ENCODE results near the gene THSD7A.

Gene THSD7A

DNA sequence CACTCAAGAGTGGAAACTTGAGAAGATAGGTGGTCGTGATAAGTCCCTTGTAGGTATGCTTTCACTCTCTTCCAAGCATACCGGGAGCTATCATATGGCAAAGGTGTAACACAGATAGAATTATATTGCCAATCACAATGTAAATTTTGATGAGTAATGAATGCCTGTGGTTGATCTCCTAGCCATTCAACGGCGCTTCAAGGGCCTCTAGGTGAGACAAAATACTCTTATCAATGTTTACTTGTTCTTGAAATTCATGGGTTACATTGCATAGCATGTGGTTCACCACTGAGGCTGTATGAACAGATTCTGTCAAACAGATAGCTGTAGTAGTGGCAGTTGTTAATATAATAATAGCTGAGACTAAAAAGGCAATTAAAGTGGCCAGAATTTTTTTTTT lies 82.4 kb downstream of the THSD7A start:
- peak; percentile 82 for DNase-seq (ENCODE audit: low read depth)

DNA sequence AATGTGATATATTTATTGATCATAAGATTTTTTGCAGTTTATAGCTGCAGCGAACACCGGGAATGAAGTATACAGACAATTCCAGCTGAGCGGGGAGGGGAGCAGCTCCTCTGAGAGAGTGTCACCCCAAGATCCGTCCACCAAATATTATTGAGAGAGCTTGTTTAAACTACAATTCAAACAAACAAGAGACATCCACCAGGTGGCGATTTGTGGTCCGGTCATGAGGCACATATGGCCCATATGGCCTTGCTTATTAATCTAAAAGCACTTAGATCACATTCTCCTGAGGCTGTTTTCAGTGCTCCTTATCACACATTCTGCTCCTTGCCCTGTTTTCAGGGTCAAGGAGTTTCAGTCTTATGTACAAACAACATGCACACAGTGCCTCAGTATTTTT lies 83.1 kb downstream of the THSD7A start:
- DNase-seq (ENCODE audit: low read depth) = no peak

DNA sequence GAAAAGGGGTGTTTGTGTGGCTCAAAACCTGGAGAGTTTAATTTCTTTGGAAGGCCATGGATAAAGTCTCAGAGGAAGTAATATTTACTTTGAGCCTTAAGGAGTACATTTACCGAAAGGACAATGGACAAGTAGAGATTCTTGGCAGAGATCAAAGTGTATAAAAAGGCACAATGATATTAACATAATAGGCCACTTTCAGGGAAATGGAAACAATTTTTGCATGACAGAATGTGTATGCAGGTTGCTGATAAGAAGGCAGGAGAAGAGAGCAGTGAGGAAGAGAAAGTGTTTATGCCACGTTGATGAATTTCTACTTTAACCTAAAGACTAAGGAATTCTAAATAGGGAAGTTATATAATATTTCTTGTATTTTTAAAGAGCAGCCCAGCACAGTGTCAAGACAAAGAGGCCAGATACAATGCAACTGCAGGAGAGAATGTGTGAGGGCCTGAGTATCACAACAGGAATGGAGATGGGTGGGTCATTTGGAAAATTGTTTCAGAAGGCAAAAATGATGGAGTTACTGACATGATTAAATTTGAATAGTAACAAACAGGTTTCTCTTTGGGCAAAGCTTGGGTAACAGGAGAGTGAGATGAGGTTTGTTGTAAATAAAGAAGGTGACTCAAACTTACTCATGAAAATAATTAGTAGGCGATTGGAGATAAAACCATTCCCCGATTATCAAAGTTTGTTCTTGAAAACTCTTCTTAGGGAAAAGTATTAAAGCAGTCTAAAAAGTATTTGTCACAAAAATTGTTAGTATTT lies 84.1 kb downstream of the THSD7A start:
- no peak for DNase-seq (ENCODE audit: low read depth)

- DNase-seq (ENCODE audit: low read depth) = no peak
Observed at GRCh38 chr7:11746591-11746990, 85.4 kb downstream of the THSD7A start.

DNA sequence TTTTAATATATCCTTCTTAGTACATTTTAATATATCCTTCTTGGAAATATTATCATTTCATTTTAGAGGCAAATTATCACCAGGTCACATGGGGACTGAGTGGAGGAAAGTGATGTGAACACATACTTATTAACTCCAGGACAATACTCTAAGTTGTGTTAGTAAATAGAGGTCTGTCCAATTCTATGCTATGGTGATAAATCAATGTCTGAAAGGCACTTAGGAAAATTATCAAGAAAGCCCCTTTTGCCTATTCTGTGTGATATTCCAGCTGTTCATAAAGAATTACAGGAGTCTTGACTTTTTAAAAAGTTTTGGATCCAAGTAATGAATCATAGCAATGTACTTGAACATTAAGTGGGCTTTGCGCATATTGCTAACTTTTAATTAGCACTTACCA lies 88.5 kb downstream of the THSD7A start:
- DNase-seq (ENCODE audit: low read depth) = no peak

DNA sequence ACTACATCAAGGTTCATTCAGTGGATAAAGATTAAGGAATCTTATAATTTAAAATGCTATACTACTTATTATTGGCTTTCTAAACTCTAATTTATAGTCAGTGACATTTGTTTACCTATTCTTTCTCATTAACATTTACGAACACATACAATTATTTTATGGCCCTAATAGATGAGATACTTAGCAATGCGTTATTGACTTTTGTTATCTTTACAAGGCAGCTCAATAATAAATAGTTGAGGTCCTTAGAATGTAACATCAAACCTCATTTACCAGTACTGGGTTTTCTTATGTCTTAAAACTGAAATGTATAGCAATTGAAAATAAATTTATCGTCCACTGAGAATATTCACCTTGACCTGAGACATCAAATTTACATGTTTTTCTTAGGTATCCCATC lies 89.0 kb downstream of the THSD7A start:
- no peak for DNase-seq (ENCODE audit: low read depth)

GRCh38 chr7:11742496-11742895 lies 89.5 kb downstream of the THSD7A start:
- peak; percentile 81 for DNase-seq (ENCODE audit: low read depth)

DNA sequence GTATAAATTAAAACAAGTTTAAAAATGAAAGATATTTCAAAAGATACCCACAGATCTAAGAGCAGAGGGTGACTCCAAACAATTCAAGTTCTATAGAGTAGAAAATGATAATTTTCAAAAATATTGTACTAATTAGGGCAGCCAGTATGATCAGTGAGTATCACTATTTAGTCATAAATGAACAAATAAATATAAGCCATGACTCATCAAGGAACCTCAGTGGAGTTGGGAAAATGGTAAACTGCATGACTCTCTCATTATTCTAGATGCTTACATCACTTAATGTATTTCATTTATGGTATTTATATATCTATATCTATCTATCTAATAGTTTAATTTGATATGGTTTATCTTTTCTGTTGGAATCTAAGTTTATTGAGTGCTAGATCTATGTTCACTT lies 94.3 kb downstream of the THSD7A start:
- DNase-seq (ENCODE audit: low read depth) = peak; percentile 10

GRCh38 chr7:11732207-11732606 lies 99.8 kb downstream of the THSD7A start:
- DNase-seq (ENCODE audit: low read depth) = no peak

DNA sequence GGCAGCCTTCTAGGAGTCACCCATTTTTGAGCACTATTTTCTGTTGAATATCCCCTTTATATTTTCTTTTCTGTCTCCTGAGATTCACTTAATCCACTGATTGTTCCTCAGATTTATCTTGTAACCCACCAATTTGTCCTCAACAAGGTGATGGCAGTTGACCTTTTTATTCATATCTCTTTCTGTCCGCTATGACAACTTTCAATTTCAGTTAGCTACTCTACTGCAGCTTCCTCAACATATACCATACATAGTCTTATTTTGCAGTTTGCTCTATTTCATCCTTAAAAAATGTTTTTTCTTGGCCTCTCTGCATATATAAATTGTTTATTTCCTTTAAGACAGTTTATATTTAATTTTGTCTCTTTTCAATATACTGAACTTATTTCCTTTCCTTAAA lies 101.3 kb downstream of the THSD7A start:
- no peak for DNase-seq (ENCODE audit: low read depth)

GRCh38 chr7:11727864-11728263 lies 104.1 kb downstream of the THSD7A start:
- no peak for DNase-seq (ENCODE audit: low read depth)

- no peak for DNase-seq (ENCODE audit: low read depth)
Observed at GRCh38 chr7:11726794-11727155, 105.2 kb downstream of the THSD7A start.

GRCh38 chr7:11726001-11726793 lies 105.8 kb downstream of the THSD7A start:
- no peak for DNase-seq (ENCODE audit: low read depth)

GRCh38 chr7:11716185-11716584 lies 115.8 kb downstream of the THSD7A start:
- DNase-seq (ENCODE audit: low read depth) = peak; percentile 83

GRCh38 chr7:11714676-11715075 lies 117.3 kb downstream of the THSD7A start:
- no peak for DNase-seq (ENCODE audit: low read depth)

- no peak for DNase-seq (ENCODE audit: low read depth)
Observed at GRCh38 chr7:11714205-11714604, 117.8 kb downstream of the THSD7A start.

- no peak for DNase-seq (ENCODE audit: low read depth)
Observed at GRCh38 chr7:11713352-11713751, 118.6 kb downstream of the THSD7A start.

DNA sequence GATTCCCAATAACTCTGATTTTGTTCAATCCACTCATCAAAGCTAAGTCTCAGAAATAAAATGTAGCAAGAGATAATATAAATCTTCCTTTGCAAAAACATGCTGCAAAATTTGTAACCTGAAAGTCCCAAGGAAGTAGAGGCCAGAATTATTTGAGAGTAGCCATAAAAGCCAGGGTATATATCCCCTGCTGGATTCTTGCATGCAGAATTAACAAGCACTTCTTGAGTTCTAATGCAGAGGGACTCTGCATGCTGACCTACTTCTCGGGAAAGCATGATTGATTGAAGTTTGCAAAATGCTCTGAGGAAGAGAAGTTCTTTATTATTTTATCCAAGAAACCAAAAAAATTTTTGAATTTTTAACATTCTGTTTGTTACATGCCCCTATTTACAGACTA lies 121.6 kb downstream of the THSD7A start:
- DNase-seq (ENCODE audit: low read depth) = no peak

DNA sequence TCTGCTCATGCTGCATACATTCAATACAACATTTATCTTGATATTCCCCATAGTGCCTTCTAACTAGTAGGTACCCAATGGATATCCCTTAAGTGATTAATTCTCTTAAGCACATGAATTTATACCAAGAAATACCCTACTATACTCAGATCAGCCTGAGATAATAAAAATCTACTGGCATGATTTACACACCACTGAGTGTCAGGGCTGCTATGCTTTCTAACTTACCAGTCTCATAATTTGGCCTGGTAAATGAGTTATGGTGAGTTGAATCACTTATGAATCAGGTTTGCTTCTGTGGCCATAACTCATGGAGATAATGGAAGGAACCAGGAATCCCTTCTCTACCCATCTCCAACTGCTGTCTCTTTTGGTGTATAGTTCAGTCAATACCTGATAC lies 122.8 kb downstream of the THSD7A start:
- peak; percentile 68 for DNase-seq (ENCODE audit: low read depth)

DNA sequence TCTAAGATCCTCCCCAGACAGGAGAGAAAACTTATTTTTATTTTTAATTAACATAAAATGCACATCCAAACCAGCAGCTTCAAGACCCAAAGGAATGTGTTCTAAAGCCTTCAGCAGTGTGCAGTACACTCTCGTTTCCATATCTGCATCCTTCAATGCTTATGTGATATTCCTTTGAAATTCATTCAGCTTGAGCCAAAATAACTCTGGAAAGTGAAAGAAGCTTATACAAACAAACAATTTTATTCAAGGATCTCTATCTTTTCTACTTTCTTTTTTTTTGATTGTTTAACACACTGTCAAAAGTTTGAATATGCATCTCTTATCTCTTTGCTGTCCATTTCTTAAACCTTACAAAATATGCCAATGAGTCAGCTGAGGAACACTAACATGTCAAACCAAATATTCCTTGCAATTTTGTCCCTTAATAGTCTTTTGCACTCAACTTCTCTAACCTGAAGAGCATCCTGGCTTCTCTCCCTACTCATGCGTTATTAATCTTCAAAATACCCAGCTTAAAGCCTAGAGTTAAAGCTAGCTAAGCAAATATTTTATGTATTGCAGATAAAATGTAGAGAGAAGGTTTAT lies 124.3 kb downstream of the THSD7A start:
- DNase-seq (ENCODE audit: low read depth) = peak; percentile 24

- DNase-seq (ENCODE audit: low read depth) = no peak
Observed at GRCh38 chr7:11706666-11707605, 125.1 kb downstream of the THSD7A start.

- DNase-seq (ENCODE audit: low read depth) = no peak
Observed at GRCh38 chr7:11703829-11704228, 128.2 kb downstream of the THSD7A start.
